ENCODE data around the gene THSD1. TPM values are rescaled to one million over a fixed set of nuclear protein-coding genes. Genes with fewer than 3 reads are reported as not detected.

THSD1 gene
- 0.28 and 0.49 TPM in 2 replicates for total RNA-seq (2014; rRNA removed; shearing (Covaris generic))
- not detected in 2 replicates for total RNA-seq (2022)
- Bru-seq, nascent RNA = percentile 35 among the genes with signal in this experiment
- percentile 33 among the genes with signal in this experiment for BruChase-seq, experiment 1, labeled RNA remaining after a 6-hour chase
- BruChase-seq, experiment 2, labeled RNA remaining after a 2-hour chase = percentile 41 among the genes with signal in this experiment
- long read RNA-seq = 0 reads

GRCh38 chr13:52405767-52406494, at the start of gene THSD1:
TSS of gene THSD1 (minus strand) at chr13:52406172. CDS start at chr13:52402600, 3,572 bp downstream.
- no TSS peak for BruUV-seq (replicated peaks)
- TF ChIP-seq EZH2phosphoT487 (IDR thresholded peaks at IDR 0.05; ENCODE audit: borderline replicate concordance, low read depth, low read length) = no peak
- no peak for TF ChIP-seq CTCF (conservative IDR thresholded peaks at IDR 0.05; ENCODE audit: low read length)
- H4K20me1 ChIP-seq (ENCODE audit: insufficient read depth, low read length) = no peaks in the 10 kb centered on the region
- no peak for DNase-seq (ENCODE audit: low spot score)
- no peak within 1 kb of the TSS for H3K4me3 ChIP-seq (ENCODE audit: low read depth, low read length, poor library complexity, severe bottlenecking)
- intact Hi-C loops (cut with micrococcal nuclease; ENCODE audit: unreplicated experiment) = no loop called here
- no peak within 1 kb of the TSS for H3K27ac ChIP-seq (ENCODE audit: low read depth, low read length, poor library complexity, severe bottlenecking)
- CTCF ChIA-PET (ENCODE audit: unreplicated experiment) = no interaction called here
- no peak within 1 kb of the TSS for H3K4me2 ChIP-seq (ENCODE audit: low read length)
- H3K9me3 ChIP-seq (ENCODE audit: low read length) = no peaks in the 10 kb centered on the region
- no peaks in the 10 kb centered on the region for H3K9me2 ChIP-seq (ENCODE audit: insufficient read depth, low read length)
- H3K4me1 ChIP-seq (ENCODE audit: insufficient read depth, low read length, poor library complexity, severe bottlenecking) = no peaks in the 10 kb centered on the region
- no peaks in the 10 kb centered on the region for H3K79me2 ChIP-seq (ENCODE audit: insufficient read depth, low read depth, low read length)
- no peak within 1 kb of the TSS for H2AFZ ChIP-seq (ENCODE audit: low read length)
- POLR2A ChIA-PET = interaction anchor here (1.4 kb wide), 1 partner anchor 11 kb away, joined by 7 read pairs; no protein-coding TSS in a partner anchor
- H3K36me3 ChIP-seq (ENCODE audit: insufficient read depth, low read length) = no peaks in the 10 kb centered on the region

- no TSS peak for BruUV-seq (replicated peaks)
- Histone ChIP-seq H3K9me3 (ENCODE audit: low read length) (no peaks in the 10 kb centered on the region), H3K9me2 (ENCODE audit: insufficient read depth, low read length) (no peaks in the 10 kb centered on the region), H3K79me2 (ENCODE audit: insufficient read depth, low read depth, low read length) (peaks cover 59% of the 10 kb centered on the region), H2AFZ (ENCODE audit: low read length) (peak overlapping the region; percentile 85; the same call in 1 of the 2 replicates), H3K4me2 (ENCODE audit: low read length) (peak overlapping the region; percentile 94), H3K4me1 (ENCODE audit: insufficient read depth, low read length, poor library complexity, severe bottlenecking) (peaks cover 31% of the 10 kb centered on the region), H3K36me3 (ENCODE audit: insufficient read depth, low read length) (peaks cover 47% of the 10 kb centered on the region), H4K20me1 (ENCODE audit: insufficient read depth, low read length) (peaks cover 14% of the 10 kb centered on the region; the same call in 1 of the 2 replicates), H3K4me3 (ENCODE audit: low read depth, low read length, poor library complexity, severe bottlenecking) (peak overlapping the region; percentile 92), H3K27ac (ENCODE audit: low read depth, low read length, poor library complexity, severe bottlenecking) (peak overlapping the region; percentile 92)
- ChIA-PET CTCF (ENCODE audit: unreplicated experiment) (no interaction called here), POLR2A (interaction anchor here (0.6 to 1.4 kb wide), 7 partner anchors 8 to 1027 kb away, joined by 3 to 7 read pairs (median 3); no protein-coding TSS in a partner anchor)
- peak; percentile 87 for DNase-seq (ENCODE audit: low spot score)
- TF ChIP-seq CTCF (conservative IDR thresholded peaks at IDR 0.05; ENCODE audit: low read length) (0 out of 2 replicates have a peak, but pooled peaks have one; percentile 10), EZH2phosphoT487 (IDR thresholded peaks at IDR 0.05; ENCODE audit: borderline replicate concordance, low read depth, low read length) (no peak)
- intact Hi-C loops (cut with micrococcal nuclease; ENCODE audit: unreplicated experiment) = loop anchor here (1.0 to 10.0 kb wide), 5 partner anchors 197 to 643 kb away; partner anchors contain the start of genes ALG11, NEK3 and SUGT1
Measured at GRCh38 chr13:52455677-52456041, 49.7 kb upstream of the THSD1 start.
